B cell (primary cell): ENCODE data around the gene GRID1. TPM values are rescaled to one million over a fixed set of nuclear protein-coding genes. Genes with fewer than 3 reads are reported as not detected.

Experiments
- ATAC-seq: fragments of 200-7000 bp; cut with Tn5 transposase; one replicate; pipeline ENCODE4 v1.10.0; 2021; ENCODE audit warnings: low read depth, mild to moderate bottlenecking, moderate number of reproducible peaks, moderate library complexity
- CTCF ChIA-PET: fragments of 350-600 bp; sonication (Branson Sonifier 250); formaldehyde crosslinking; loops from one replicate; lab custom pipeline; 2021; ENCODE audit warnings: antibody characterized with exemption, inconsistent platforms; lab: Charles Lee
- POLR2A ChIA-PET: fragments of 350-600 bp; sonication (Branson Sonifier 250); formaldehyde crosslinking; loops from one replicate; lab custom pipeline; 2021; ENCODE audit warnings: antibody characterized with exemption; lab: Charles Lee
- DNase-seq: peaks from one replicate; pipeline ENCODE4 v3.0.0; 2013
- H2AFZ ChIP-seq: 2 replicates; pipeline ENCODE4 v1.6.1; 2012; ENCODE audit warnings: mild to moderate bottlenecking, low read depth, low read length; ENCODE audit not compliant: insufficient read depth, poor library complexity, severe bottlenecking
- H3K27ac ChIP-seq, 2 donors: 1 replicate in 1 of 2; 2 replicates in 1 of 2; pipeline ENCODE4 v1.5.1; 2012 to 2013; ENCODE audit warnings: low read length in 2 of 2, mild to moderate bottlenecking in 2 of 2, moderate library complexity in 1 of 2
- H3K27me3 ChIP-seq, 4 experiments: fragments of 200-600 bp in 1 of 4; sonication (generic) in 1 of 4; replicated peaks in 1 of 4; 1 replicate in 2 of 4; 2 replicates in 2 of 4; pipeline versions ENCODE4 v1.6.1 to v1.7.0; 2013 to 2016; ENCODE audit warnings: low read length in 3 of 4, mild to moderate bottlenecking in 2 of 4, mixed read lengths in 1 of 4, moderate library complexity in 1 of 4; ENCODE audit not compliant: insufficient read depth in 4 of 4, control insufficient read depth in 3 of 4; ENCODE audit errors: control extremely low read depth in 1 of 4
- H3K36me3 ChIP-seq, 2 experiments: replicated peaks in 1 of 2; 1 replicate in 1 of 2; 2 replicates in 1 of 2; pipeline versions ENCODE4 v1.6.1 to v1.7.1; 2013; ENCODE audit warnings: low read length in 1 of 2; ENCODE audit not compliant: insufficient read depth in 2 of 2, control insufficient read depth in 1 of 2; ENCODE audit errors: control extremely low read depth in 1 of 2, extremely low read depth in 1 of 2
- H3K4me1 ChIP-seq, 2 donors: fragments of 200-600 bp in 1 of 2; sonication (generic) in 1 of 2; 1 replicate in 1 of 2; 2 replicates in 1 of 2; pipeline versions ENCODE4 v1.5.1 to v1.6.1; 2013 to 2017; ENCODE audit warnings: low read length in 2 of 2; ENCODE audit not compliant: control insufficient read depth in 2 of 2, insufficient read depth in 2 of 2
- H3K4me2 ChIP-seq: replicated peaks from 2 replicates; pipeline ENCODE3; 2012; ENCODE audit warnings: mild to moderate bottlenecking, low read depth, low read length; ENCODE audit not compliant: poor library complexity, severe bottlenecking
- H3K4me3 ChIP-seq, 5 experiments: fragments of 200-600 bp in 1 of 5; sonication (generic) in 1 of 5; 1 replicate in 3 of 5; 2 replicates in 2 of 5; pipeline versions ENCODE4 v1.5.1 to v1.7.0; 2011 to 2016; ENCODE audit warnings: low read length in 4 of 5, mild to moderate bottlenecking in 4 of 5, low read depth in 2 of 5, control low read depth in 1 of 5, moderate library complexity in 1 of 5; ENCODE audit not compliant: insufficient read depth in 1 of 5; ENCODE audit errors: control extremely low read depth in 1 of 5, extremely low read depth in 1 of 5
- H3K79me2 ChIP-seq: fragments of 200-600 bp; sonication (generic); one replicate; pipeline ENCODE4 v1.6.0; 2016; ENCODE audit warnings: low read length; ENCODE audit not compliant: control insufficient read depth, insufficient read depth
- H3K9ac ChIP-seq: fragments of 200-600 bp; sonication (generic); 2 replicates; pipeline ENCODE4 v1.6.1; 2017; ENCODE audit warnings: mild to moderate bottlenecking, low read length, moderate library complexity
- H3K9me3 ChIP-seq, 3 donors: one replicate each; pipeline versions ENCODE4 v1.6.1 to v1.7.1; 2013; ENCODE audit warnings: low read length in 2 of 3; ENCODE audit not compliant: control insufficient read depth in 2 of 3, insufficient read depth in 1 of 3; ENCODE audit errors: control extremely low read depth in 1 of 3
- H4K20me1 ChIP-seq: 2 replicates; pipeline ENCODE4 v1.6.0; 2012; ENCODE audit warnings: mild to moderate bottlenecking, low read length; ENCODE audit not compliant: insufficient read depth, control insufficient read depth, poor library complexity, severe bottlenecking
- H3K27ac Mint-ChIP-seq: one replicate; pipeline ENCODE4 v1.8.0; 2021; ENCODE audit warnings: mixed read lengths
- H3K27me3 Mint-ChIP-seq: one replicate; pipeline ENCODE4 v1.8.0; 2021; ENCODE audit warnings: mixed read lengths
- H3K4me1 Mint-ChIP-seq: one replicate; pipeline ENCODE4 v1.8.0; 2021; ENCODE audit warnings: mixed read lengths
- H3K4me3 Mint-ChIP-seq: one replicate; pipeline ENCODE4 v1.8.0; 2021; ENCODE audit warnings: mixed read lengths
- H3K9me3 Mint-ChIP-seq: one replicate; pipeline ENCODE4 v1.8.0; 2022; ENCODE audit warnings: mixed read lengths; ENCODE audit not compliant: insufficient read depth
- EZH2 ChIP-seq: IDR thresholded peaks from 2 replicates; pipeline ENCODE4 v1.6.1; 2012; ENCODE audit warnings: borderline replicate concordance, low read depth, mild to moderate bottlenecking, moderate library complexity, low read length; ENCODE audit not compliant: insufficient read depth, poor library complexity, severe bottlenecking
- WGBS: methylation state at CpG from one replicate; pipeline ENCODE4 v1.1.5; 2013; ENCODE audit warnings: missing lambda C conversion rate; ENCODE audit not compliant: insufficient coverage; 5-methylcytosine and 5-hydroxymethylcytosine counted together
- intact Hi-C: fragments of 100-400 bp; cut with micrococcal nuclease; formaldehyde crosslinking; loops from one replicate; pipeline ENCODE4 v1.10.0; 2022
- polyA plus RNA-seq: library from polyadenylated mRNA; depleted of rRNA; stranded (reverse); fragments of >200 nt; gene quantifications from 2 replicates; pipeline ENCODE4 v1.2.3, GENCODE V29; 2012
- total RNA-seq, 2 donors: library from RNA; stranded (reverse); fragments of 120-200 nt in 1 of 2; gene quantifications; 1 replicate in 1 of 2; 2 replicates in 1 of 2; pipeline versions ENCODE4 v1.2.3 to v1.2.4, GENCODE V29; 2013 to 2022
- TF ChIP-seq, protein P1 (sequence below): fragments of 200-600 bp; IDR thresholded peaks from one replicate; pipeline ENCODE4 v1.8.0; 2022; ENCODE audit warnings: antibody characterized with exemption, mild to moderate bottlenecking

GRID1 gene
- total and polyA plus RNA-seq, 2 donors (not counting 1 experiment from before 2014, with no cell fraction given) = not detected

DNA sequence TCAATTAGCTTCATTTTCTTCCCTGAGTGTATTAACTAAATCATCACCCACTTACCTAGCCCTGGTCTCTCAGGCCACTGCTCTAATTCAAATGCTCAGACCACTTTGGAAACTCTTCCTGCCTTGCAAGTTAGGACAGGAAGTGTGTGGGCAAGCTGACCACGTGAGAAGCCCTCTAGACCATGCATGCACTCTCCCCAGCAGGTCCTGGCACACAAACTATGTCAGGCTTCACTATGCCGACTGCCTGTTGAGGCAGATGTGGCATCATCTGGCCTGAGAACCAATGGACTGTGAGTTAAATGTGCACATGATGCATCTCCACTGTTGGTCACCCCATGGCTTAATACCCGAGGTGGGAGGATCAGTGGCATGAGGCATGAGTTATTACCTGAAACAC, 439.6 kb downstream of the GRID1 start:
- H3K9ac ChIP-seq = no peak overlapping the region
- peaks cover 0 to 3% (median 0%) of the 10 kb centered on the region in 4 experiments for H3K27me3 ChIP-seq
- no peak overlapping the region for H3K27ac ChIP-seq
- Mint-ChIP-seq H3K4me3 (no peak overlapping the region), H3K27me3 (peaks cover 13% of the 10 kb centered on the region), H3K9me3 (no peaks in the 10 kb centered on the region), H3K27ac (no peak overlapping the region), H3K4me1 (no peaks in the 10 kb centered on the region)
- 62% methylated on average over 2 of the region's 3 CpGs for WGBS
- ChIA-PET POLR2A (no interaction called here), CTCF (no interaction called here)
- peaks cover 0 to 2% (median 0%) of the 10 kb centered on the region in 3 donors for H3K9me3 ChIP-seq
- no peak for ATAC-seq
- H3K4me2 ChIP-seq = no peak overlapping the region
- no peaks in the 10 kb centered on the region for H4K20me1 ChIP-seq
- intact Hi-C loops = no loop called here
- H3K4me1 ChIP-seq = no peaks in the 10 kb centered on the region
- no peaks in the 10 kb centered on the region for H3K36me3 ChIP-seq
- TF ChIP-seq, protein P1, sequence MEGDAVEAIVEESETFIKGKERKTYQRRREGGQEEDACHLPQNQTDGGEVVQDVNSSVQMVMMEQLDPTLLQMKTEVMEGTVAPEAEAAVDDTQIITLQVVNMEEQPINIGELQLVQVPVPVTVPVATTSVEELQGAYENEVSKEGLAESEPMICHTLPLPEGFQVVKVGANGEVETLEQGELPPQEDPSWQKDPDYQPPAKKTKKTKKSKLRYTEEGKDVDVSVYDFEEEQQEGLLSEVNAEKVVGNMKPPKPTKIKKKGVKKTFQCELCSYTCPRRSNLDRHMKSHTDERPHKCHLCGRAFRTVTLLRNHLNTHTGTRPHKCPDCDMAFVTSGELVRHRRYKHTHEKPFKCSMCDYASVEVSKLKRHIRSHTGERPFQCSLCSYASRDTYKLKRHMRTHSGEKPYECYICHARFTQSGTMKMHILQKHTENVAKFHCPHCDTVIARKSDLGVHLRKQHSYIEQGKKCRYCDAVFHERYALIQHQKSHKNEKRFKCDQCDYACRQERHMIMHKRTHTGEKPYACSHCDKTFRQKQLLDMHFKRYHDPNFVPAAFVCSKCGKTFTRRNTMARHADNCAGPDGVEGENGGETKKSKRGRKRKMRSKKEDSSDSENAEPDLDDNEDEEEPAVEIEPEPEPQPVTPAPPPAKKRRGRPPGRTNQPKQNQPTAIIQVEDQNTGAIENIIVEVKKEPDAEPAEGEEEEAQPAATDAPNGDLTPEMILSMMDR = no peak
- no peak for TF ChIP-seq EZH2
- H3K4me3 ChIP-seq = no peak overlapping the region
- DNase-seq = no peak
- no peaks in the 10 kb centered on the region for H3K79me2 ChIP-seq
- H2AFZ ChIP-seq = no peak overlapping the region

DNA sequence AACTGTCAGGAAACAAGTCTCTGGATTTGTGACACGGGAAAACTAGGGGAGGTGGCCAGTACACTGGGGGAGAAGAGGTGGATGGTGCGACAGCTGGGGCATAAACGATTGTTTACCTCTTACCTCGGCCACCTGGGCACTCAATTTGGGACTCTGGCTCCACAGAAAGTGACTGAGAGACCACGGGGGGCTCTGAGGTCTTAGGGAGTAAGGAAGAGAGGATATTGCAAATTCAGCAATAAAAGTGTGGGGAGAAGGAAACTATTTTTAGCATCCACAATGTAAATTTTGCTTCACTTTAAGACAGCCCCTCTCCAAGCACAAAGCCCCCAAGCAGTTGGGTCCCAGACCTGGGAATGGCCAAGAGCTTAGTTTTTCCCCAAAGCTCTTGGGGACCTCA, 440.5 kb downstream of the GRID1 start:
- ATAC-seq (no peak), DNase-seq (no peak)
- no peaks in the 10 kb centered on the region for H3K4me1 Mint-ChIP-seq
- no peak overlapping the region for H3K27ac Mint-ChIP-seq
- 81% methylated on average over 4 of the region's 5 CpGs for WGBS
- CTCF ChIA-PET = no interaction called here
- Histone ChIP-seq H3K4me3 (no peak overlapping the region), H4K20me1 (no peaks in the 10 kb centered on the region), H3K4me2 (no peak overlapping the region), H3K36me3 (no peaks in the 10 kb centered on the region), H3K27ac (no peak overlapping the region), H3K9me3 (peaks cover 0 to 2% (median 0%) of the 10 kb centered on the region in 3 donors), H3K79me2 (no peaks in the 10 kb centered on the region), H3K9ac (no peak overlapping the region), H3K27me3 (no peaks in the 10 kb centered on the region), H3K4me1 (no peaks in the 10 kb centered on the region), H2AFZ (no peak overlapping the region)
- no peak overlapping the region for H3K4me3 Mint-ChIP-seq
- intact Hi-C loops = no loop called here
- peaks cover 19% of the 10 kb centered on the region for H3K27me3 Mint-ChIP-seq
- TF ChIP-seq, protein P1 = no peak
- TF ChIP-seq EZH2 = no peak
- no peaks in the 10 kb centered on the region for H3K9me3 Mint-ChIP-seq
- POLR2A ChIA-PET = no interaction called here
